GM19397 (cell line): ENCODE data around the gene CNTN2.

ENCODE experiments used
- ATAC-seq: cut with Tn5 transposase; IDR thresholded peaks from one replicate; pipeline ENCODE4 v1.9.1; 2021; ENCODE audit warnings: mild to moderate bottlenecking, moderate library complexity; ENCODE audit not compliant: unreplicated experiment

CNTN2 gene

GRCh38 chr1:205121660-205122488 lies 78.9 kb downstream of the CNTN2 start, which contains the start of gene RBBP5:
Gene RBBP5, minus strand, starts transcription at chr1:205121978. Its CDS starts 105 bp downstream, at chr1:205121873.
- peak; percentile 89 for ATAC-seq

GRCh38 chr1:205122489-205122882 lies 79.5 kb downstream of the CNTN2 start:
- peak; percentile 6 for ATAC-seq

DNA sequence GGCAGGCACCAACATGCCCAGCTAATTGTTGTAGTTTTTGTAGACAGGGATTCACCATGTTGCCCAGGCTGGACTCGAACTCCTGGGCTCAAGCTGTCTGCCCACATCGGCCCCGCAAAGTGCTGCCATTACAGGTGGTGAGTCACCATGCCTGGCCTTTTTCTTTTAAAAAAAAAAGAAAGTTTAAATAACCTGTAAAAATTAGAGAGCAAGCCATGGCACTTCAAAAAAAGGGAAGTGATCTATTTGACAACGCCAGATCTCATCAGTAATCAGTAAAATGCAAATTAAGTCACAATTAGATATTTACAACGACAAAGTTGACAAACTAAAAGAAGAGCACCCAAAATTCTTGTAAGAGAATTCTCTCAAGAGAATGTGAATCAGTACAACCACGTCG lies 81.7 kb downstream of the CNTN2 start:
- ATAC-seq, result no peak

- ATAC-seq, result no peak
Measured at GRCh38 chr1:205127646-205128045, 84.6 kb downstream of the CNTN2 start.
